Stomach (tissue), 9 donors: ENCODE data around the gene VAV3. TPM values are rescaled to one million over a fixed set of nuclear protein-coding genes. Genes with fewer than 3 reads are reported as not detected.

Source experiments
- DNase-seq, 2 donors: peaks; one replicate each; pipeline versions ENCODE4 v3.0.0 to v3.0.0-alpha.2; 2013 to 2019
- H3K27ac ChIP-seq, 5 donors: fragments of 200-600 bp in 4 of 5; sonication (generic) in 4 of 5; one replicate each; pipeline ENCODE4 v1.5.1; 2013 to 2019; ENCODE audit warnings: mild to moderate bottlenecking in 1 of 5, moderate library complexity in 1 of 5
- H3K27me3 ChIP-seq, 3 donors: fragments of 200-600 bp; sonication (generic); one replicate each; pipeline ENCODE4 v1.5.1; 2017 to 2019; ENCODE audit warnings: mixed run types in 1 of 3
- H3K36me3 ChIP-seq, 4 donors: fragments of 200-600 bp; sonication (generic); 1 replicate in 3 of 4; 2 replicates in 1 of 4; pipeline ENCODE4 v1.5.1; 2016 to 2019
- H3K4me1 ChIP-seq, 4 donors: fragments of 200-600 bp; sonication (generic); one replicate each; pipeline ENCODE4 v1.5.1; 2016 to 2019
- H3K4me3 ChIP-seq, 4 donors: fragments of 200-600 bp; sonication (generic) in 3 of 4; one replicate each; pipeline ENCODE4 v1.5.1; 2016 to 2019; ENCODE audit warnings: mild to moderate bottlenecking in 1 of 4
- H3K9me3 ChIP-seq, 4 donors: fragments of 200-600 bp; sonication (generic); one replicate each; pipeline ENCODE4 v1.5.1; 2016 to 2019
- EP300 ChIP-seq: sonication (generic); formaldehyde crosslinking; IDR thresholded peaks from one replicate; pipeline ENCODE4 v1.6.1; 2017; ENCODE audit warnings: antibody characterized with exemption
- POLR2A ChIP-seq, 4 donors: fragments of 450-650 bp; IDR thresholded peaks; one replicate each; pipeline ENCODE4 v1.6.1; 2016; ENCODE audit warnings: antibody characterized with exemption in 4 of 4, control low read depth in 2 of 4, mild to moderate bottlenecking in 1 of 4, moderate library complexity in 1 of 4
- POLR2AphosphoS5 ChIP-seq, 3 donors: sonication (generic); formaldehyde crosslinking; IDR thresholded peaks; one replicate each; pipeline ENCODE4 v1.6.1; 2016; ENCODE audit warnings: antibody characterized with exemption in 3 of 3
- WGBS, 5 donors: extraction: QIAGEN DNeasy Blood & Tissue Kit in 3 of 5; methylation state at CpG; one replicate each; pipeline versions ENCODE4 v1.1.5 to v1.1.7; 2013 to 2018; 5-methylcytosine and 5-hydroxymethylcytosine counted together
- intact Hi-C: fragments of 100-400 bp; cut with DNase I; formaldehyde crosslinking; loops from one replicate; pipeline ENCODE4 v1.15.1; 2023; ENCODE audit warnings: low total_unique reads
- polyA plus RNA-seq, 3 donors: library from polyadenylated mRNA; stranded (reverse); fragments of 200-250 nt; gene quantifications; one replicate each; pipeline ENCODE4 v1.2.3, GENCODE V29; 2013
- small RNA-seq, 4 donors: library from RNA; depleted of rRNA; stranded (forward); fragments of <200 nt; gene quantifications; one replicate each; pipeline ENCODE3, GENCODE V24; 2016
- total RNA-seq, 5 donors: library from RNA; depleted of rRNA; stranded (reverse); fragments of >200 nt; gene quantifications; one replicate each; pipeline versions ENCODE4 v1.1.0 to v1.2.3, GENCODE V29; 2014 to 2016
- TF ChIP-seq, protein P1 (sequence below), 7 experiments: fragments of 450-650 bp in 4 of 7; fragments of 200-600 bp in 3 of 7; sonication (generic) in 3 of 7; IDR thresholded peaks; one replicate each; pipeline ENCODE4 v1.5.1; 2016 to 2019; ENCODE audit warnings: antibody characterized with exemption in 7 of 7, control low read depth in 2 of 7, mild to moderate bottlenecking in 1 of 7
- donor health status: healthy with polysubstance abuse.
- donor health status: Bipolar disorder and iron deficiency.
- donor health status: healthy.

VAV3 gene
- total and polyA plus RNA-seq, 8 donors, result 5.7 to 29.3 (median 6.9) TPM

DNA sequence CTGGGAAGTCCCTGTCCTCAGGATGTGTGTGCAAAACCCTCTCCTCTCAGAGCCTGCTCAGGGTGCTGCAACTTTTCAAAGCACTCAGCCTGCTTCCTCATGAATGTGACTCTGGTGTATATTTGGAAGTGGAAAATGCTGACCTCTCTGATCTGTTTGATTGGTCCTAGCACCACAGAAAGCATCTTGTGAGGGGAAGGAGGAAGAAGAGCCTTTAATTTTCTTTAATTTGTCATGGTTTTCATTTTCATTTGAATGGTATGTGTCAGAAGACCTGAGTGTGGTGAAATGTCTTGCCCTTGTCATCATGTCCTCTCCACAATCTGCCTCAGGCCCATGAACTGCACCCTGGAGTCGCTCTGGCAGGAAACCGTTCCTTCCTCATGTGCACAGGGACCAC lies 440.7 kb downstream of the VAV3 start:
- intact Hi-C loops, result no loop called here
- H3K27me3 ChIP-seq, result no peaks in the 10 kb centered on the region
- TF ChIP-seq POLR2A (IDR thresholded peaks at IDR 0.05) (no peak), POLR2AphosphoS5 (IDR thresholded peaks at IDR 0.05) (no peak)
- TF ChIP-seq, protein P1, sequence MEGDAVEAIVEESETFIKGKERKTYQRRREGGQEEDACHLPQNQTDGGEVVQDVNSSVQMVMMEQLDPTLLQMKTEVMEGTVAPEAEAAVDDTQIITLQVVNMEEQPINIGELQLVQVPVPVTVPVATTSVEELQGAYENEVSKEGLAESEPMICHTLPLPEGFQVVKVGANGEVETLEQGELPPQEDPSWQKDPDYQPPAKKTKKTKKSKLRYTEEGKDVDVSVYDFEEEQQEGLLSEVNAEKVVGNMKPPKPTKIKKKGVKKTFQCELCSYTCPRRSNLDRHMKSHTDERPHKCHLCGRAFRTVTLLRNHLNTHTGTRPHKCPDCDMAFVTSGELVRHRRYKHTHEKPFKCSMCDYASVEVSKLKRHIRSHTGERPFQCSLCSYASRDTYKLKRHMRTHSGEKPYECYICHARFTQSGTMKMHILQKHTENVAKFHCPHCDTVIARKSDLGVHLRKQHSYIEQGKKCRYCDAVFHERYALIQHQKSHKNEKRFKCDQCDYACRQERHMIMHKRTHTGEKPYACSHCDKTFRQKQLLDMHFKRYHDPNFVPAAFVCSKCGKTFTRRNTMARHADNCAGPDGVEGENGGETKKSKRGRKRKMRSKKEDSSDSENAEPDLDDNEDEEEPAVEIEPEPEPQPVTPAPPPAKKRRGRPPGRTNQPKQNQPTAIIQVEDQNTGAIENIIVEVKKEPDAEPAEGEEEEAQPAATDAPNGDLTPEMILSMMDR (IDR thresholded peaks at IDR 0.05), result no peak
- H3K36me3 ChIP-seq, result no peaks in the 10 kb centered on the region
- DNase-seq, result no peak
- H3K27ac ChIP-seq, result no peak overlapping the region
- WGBS, 5 donors, result 61 to 85% (median 83%) methylated on average over 2 of the region's 2 CpGs
- no peaks in the 10 kb centered on the region for H3K4me1 ChIP-seq
- no peak overlapping the region for H3K4me3 ChIP-seq
- no peaks in the 10 kb centered on the region for H3K9me3 ChIP-seq

DNA sequence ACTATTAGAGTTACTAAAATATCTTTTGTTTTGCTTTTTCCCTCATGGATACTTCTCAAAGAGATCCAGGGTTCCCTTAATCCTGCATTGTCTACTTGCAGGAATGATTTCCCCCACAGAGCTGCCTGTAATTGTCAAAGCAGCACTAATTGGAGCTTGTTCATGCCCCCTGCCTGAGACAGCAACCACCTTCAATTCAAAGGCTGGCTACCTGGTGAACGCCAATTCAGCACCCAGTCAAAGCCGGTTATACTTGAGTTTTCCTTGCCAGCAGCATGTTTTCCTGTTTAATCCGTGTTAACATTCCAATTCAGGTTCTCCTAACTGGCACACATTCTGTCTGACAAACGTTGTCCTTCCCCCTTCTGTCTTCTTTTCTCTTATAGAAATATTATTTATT lies 441.2 kb downstream of the VAV3 start:
- no peaks in the 10 kb centered on the region for H3K9me3 ChIP-seq
- intact Hi-C loops, result no loop called here
- no peak overlapping the region for H3K4me3 ChIP-seq
- H3K27ac ChIP-seq, result no peak overlapping the region
- no peaks in the 10 kb centered on the region for H3K27me3 ChIP-seq
- WGBS, 5 donors, result 46 to 53% (median 50%) methylated on average over 4 of the region's 4 CpGs
- no peaks in the 10 kb centered on the region for H3K36me3 ChIP-seq
- H3K4me1 ChIP-seq, result no peaks in the 10 kb centered on the region
- TF ChIP-seq POLR2A (IDR thresholded peaks at IDR 0.05) (no peak), EP300 (no peak)
- TF ChIP-seq, protein P1 (IDR thresholded peaks at IDR 0.05), result no peak
- no peak for DNase-seq

DNA sequence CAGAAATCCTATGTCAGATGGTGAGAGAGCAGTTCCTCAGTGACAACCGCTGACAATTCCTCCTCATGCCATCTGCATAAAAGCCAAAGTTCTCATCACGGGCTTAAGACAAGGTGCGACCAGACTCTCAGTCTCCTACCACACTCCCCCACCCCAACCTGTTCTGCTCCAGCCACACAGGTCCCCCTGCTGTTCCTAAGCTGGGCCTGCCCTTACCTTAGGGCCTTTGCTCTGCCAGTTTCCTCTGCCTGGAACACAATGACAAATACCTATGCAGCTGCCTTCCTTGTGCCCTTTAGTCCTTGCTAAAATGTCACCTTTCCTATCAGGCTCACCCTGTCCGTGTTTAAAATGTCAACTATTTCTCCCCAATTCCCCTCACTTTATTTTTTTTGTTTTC lies 441.9 kb downstream of the VAV3 start:
- H3K4me1 ChIP-seq, result no peaks in the 10 kb centered on the region
- no peak overlapping the region for H3K27ac ChIP-seq
- no peak for DNase-seq
- no peaks in the 10 kb centered on the region for H3K36me3 ChIP-seq
- H3K27me3 ChIP-seq, result no peaks in the 10 kb centered on the region
- no peaks in the 10 kb centered on the region for H3K9me3 ChIP-seq
- 66 to 72% (median 68%) methylated on average over 4 of the region's 4 CpGs for WGBS, 5 donors
- H3K4me3 ChIP-seq, result no peak overlapping the region
- intact Hi-C loops, result no loop called here
- no peak for TF ChIP-seq POLR2AphosphoS5 (IDR thresholded peaks at IDR 0.05)
- no peak for TF ChIP-seq POLR2A (IDR thresholded peaks at IDR 0.05)
- TF ChIP-seq, protein P1 (IDR thresholded peaks at IDR 0.05), result no peak
- no peak for TF ChIP-seq EP300

Small RNA genes lying within 50 kb of the gene (small RNA-seq; reads per million reads assigned to genes)
- gene MIR7852, result 0 reads per million in 4 donors

Other genes with a start within 250 kb of the VAV3 start
- 10 to 100 TPM in 4 of 5 donors, 1 to 10 TPM in 1; 4.1 to 76.9 (median 33.9) TPM for gene SLC25A24, start 235.2 kb upstream of the VAV3 start, total RNA-seq
- 10 to 100 TPM in 2 of 3 donors, 1 to 10 TPM in 1; 7.3 to 18.5 (median 14.8) TPM for gene SLC25A24, start 235.2 kb upstream of the VAV3 start, polyA plus RNA-seq